ACC112 (cell line): ENCODE data around the gene TNS2.
"Not testable (repeated sequence)": the region's sequence is repeated elsewhere in the genome, so short reads cannot be mapped to it uniquely, and the experiment has no call there.

Experiments
- H2AFZ ChIP-seq: fragments of 200-600 bp; sonication (generic); one replicate; pipeline ENCODE4 v1.6.0; 2017; ENCODE audit warnings: antibody characterized with exemption, low read length; ENCODE audit not compliant: unreplicated experiment
- H3K27ac ChIP-seq: fragments of 200-600 bp; sonication (generic); 2 replicates; pipeline ENCODE4 v1.5.1; 2014; ENCODE audit warnings: low read depth, mild to moderate bottlenecking, antibody characterized with exemption, low read length, moderate library complexity
- H3K27me3 ChIP-seq: fragments of 200-600 bp; sonication (generic); 2 replicates; pipeline ENCODE4 v1.6.1; 2014; ENCODE audit warnings: mild to moderate bottlenecking, antibody characterized with exemption, low read length, moderate library complexity, mixed read lengths; ENCODE audit not compliant: insufficient read depth
- H3K36me3 ChIP-seq: fragments of 200-600 bp; sonication (generic); 2 replicates; pipeline ENCODE4 v1.6.1; 2016; ENCODE audit warnings: mild to moderate bottlenecking, antibody characterized with exemption, low read length, moderate library complexity, mixed read lengths; ENCODE audit not compliant: insufficient read depth
- H3K4me1 ChIP-seq: fragments of 200-600 bp; sonication (generic); one replicate; pipeline ENCODE4 v1.6.1; 2016; ENCODE audit warnings: low read length, mixed read lengths; ENCODE audit not compliant: insufficient read depth, unreplicated experiment, control insufficient read depth
- H3K4me3 ChIP-seq: fragments of 200-600 bp; sonication (generic); 2 replicates; pipeline ENCODE4 v1.5.1; 2014; ENCODE audit warnings: mild to moderate bottlenecking, low read depth, low read length
- H3K79me2 ChIP-seq: fragments of 200-600 bp; sonication (generic); one replicate; pipeline ENCODE4 v1.6.0; 2016; ENCODE audit warnings: low read length; ENCODE audit not compliant: control insufficient read depth, unreplicated experiment, insufficient read depth

The TNS2 gene

DNA sequence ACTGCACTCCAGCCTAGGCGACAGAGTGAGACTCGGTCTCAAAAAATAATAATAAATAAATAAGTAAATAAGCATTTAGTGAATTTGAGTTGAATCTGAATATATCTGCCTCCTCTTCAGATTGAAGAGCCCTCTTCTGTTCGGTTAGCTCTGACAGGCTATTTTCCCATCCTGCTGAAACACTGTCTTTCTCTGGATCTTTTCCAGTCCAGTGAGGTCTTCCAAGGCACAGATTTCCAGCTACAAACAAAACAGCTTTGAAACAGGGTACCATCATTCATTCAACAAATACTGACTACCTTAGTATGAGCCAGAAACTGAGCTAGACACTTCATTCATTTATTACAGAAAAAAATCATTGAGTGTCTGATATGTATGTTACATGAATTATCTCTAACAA lies 36.5 kb downstream of the TNS2 start:
- no peak overlapping the region for H3K4me3 ChIP-seq
- no peaks in the 10 kb centered on the region for H3K79me2 ChIP-seq
- no peaks in the 10 kb centered on the region for H3K4me1 ChIP-seq
- no peak overlapping the region for H2AFZ ChIP-seq
- H3K36me3 ChIP-seq = no peaks in the 10 kb centered on the region
- H3K27me3 ChIP-seq = no peaks in the 10 kb centered on the region
- H3K27ac ChIP-seq = no peak overlapping the region

DNA sequence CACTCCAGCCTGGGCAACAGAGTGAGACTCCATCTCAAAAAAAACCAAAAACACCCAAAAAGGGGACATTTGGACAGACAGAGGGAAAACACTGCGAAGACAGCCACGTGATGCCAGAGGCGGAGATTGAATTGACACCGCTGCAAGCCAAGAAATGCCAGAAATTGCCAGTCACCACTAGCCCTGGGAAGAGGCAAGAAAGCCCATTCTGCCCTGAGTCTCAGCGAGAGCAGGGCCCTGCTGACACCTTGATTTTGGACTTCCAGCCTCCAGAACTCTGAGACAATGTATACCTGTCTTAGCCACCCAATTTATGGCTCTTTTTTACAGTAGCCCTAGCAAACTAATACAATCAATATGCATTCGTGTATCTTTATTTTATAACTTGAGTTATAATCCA lies 40.2 kb downstream of the TNS2 start:
- Histone ChIP-seq H3K79me2 (no peaks in the 10 kb centered on the region), H3K36me3 (no peaks in the 10 kb centered on the region), H3K27ac (no peak overlapping the region), H3K4me1 (peaks cover 8% of the 10 kb centered on the region), H2AFZ (no peak overlapping the region), H3K27me3 (no peaks in the 10 kb centered on the region), H3K4me3 (no peak overlapping the region)

DNA sequence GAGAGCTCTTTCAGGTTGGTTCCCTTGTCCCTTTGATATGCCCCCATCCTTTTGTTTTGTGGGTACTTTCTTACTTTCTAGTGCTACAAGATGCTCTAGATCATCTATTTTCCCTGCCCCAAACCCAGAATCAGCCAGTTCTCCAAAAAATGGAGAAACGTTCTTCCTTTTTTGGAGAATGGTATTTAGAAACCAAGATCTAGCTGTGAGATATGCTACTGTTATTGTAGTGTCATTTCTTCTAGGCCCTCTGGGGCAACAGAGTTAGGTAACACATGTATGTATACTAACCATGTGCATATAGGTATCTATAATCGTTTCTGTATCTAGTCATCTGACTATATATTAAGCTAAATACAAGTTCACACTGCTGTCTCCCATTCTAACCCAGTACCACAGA lies 40.7 kb downstream of the TNS2 start:
- Histone ChIP-seq H3K36me3 (no peaks in the 10 kb centered on the region), H3K27ac (no peak overlapping the region), H3K79me2 (no peaks in the 10 kb centered on the region), H3K4me3 (no peak overlapping the region), H2AFZ (no peak overlapping the region), H3K27me3 (no peaks in the 10 kb centered on the region), H3K4me1 (peaks cover 8% of the 10 kb centered on the region)

DNA sequence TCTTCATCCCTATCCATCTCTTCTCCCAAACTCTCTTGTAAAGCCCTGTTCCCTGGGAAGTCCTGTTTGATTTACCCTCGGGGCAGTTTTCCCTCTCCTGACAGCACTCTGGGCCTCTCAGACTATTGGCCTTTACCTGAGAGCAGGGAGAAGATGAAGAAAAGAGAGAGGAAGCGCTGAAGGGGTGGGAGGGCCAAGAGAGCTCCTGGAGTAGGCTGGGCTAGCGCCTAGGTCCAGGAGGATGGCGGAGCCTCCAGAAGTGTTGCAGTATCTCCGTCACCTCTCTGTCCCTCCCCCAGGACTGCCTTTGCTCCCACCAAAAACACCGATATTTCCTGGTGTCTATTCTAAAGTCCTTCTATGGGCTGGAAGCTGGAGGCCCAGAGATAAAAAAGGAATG lies 41.9 kb downstream of the TNS2 start:
- Histone ChIP-seq H3K27ac (no peak overlapping the region), H3K79me2 (no peaks in the 10 kb centered on the region), H3K4me1 (peaks cover 14% of the 10 kb centered on the region), H2AFZ (no peak overlapping the region), H3K36me3 (no peaks in the 10 kb centered on the region), H3K27me3 (no peaks in the 10 kb centered on the region), H3K4me3 (no peak overlapping the region)

DNA sequence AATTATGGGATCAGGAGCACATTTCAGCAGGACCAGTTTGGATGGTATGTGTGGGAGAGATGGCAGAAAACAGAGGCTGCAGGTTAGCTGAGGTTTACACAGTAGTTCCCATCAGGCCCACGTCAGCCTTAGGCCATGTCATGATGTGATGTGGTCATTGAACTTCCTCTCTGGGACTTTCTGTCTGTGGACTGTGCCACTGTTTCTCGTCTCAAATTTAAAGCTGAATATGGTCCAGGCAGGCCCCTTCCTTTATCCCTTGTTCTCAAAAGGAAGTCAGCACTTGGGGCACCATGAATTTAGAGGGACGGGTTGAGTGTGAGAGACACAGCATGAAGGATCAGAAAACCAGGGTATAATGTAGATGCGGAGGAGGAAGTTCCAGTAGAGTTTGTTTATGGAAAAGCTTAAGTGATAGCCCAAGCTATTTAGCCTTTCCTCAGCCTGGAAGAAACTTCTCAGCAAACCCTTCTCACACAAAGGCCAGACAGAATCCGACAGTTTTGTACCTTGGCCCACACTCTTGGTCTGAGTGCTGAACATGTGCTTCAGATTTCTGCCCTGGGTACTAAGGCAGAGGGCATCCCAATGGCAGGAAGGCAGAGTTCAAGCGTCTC lies 44.0 kb downstream of the TNS2 start:
- Histone ChIP-seq H3K27ac (no peak overlapping the region), H3K36me3 (no peaks in the 10 kb centered on the region), H2AFZ (no peak overlapping the region), H3K4me3 (no peak overlapping the region), H3K79me2 (no peaks in the 10 kb centered on the region), H3K4me1 (peaks cover 14% of the 10 kb centered on the region), H3K27me3 (no peaks in the 10 kb centered on the region)

DNA sequence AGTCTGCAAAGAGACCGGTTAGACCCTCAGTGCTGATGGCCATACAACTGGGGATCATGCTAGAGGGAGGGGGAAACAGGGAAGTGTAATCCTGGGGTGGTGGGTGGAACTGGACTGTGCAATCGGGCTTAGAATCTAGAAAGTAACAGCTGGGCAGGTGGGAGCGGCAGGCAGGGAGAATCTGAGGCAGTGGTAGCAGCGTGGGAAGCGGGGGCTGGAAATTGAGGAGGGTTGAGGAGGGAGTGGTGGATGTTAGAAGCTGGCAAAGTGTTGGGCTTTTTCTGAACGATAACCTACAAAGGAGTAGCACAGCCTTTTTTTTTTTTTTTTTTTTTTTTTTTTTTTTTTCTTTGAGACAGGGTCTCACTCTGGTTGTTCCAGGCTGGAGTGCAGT lies 44.5 kb downstream of the TNS2 start:
- H3K79me2 ChIP-seq = no peaks in the 10 kb centered on the region
- H3K4me3 ChIP-seq = no peak overlapping the region
- H3K4me1 ChIP-seq = peaks cover 17% of the 10 kb centered on the region
- H3K27me3 ChIP-seq = no peaks in the 10 kb centered on the region
- no peaks in the 10 kb centered on the region for H3K36me3 ChIP-seq
- H2AFZ ChIP-seq = no peak overlapping the region
- H3K27ac ChIP-seq = no peak overlapping the region

DNA sequence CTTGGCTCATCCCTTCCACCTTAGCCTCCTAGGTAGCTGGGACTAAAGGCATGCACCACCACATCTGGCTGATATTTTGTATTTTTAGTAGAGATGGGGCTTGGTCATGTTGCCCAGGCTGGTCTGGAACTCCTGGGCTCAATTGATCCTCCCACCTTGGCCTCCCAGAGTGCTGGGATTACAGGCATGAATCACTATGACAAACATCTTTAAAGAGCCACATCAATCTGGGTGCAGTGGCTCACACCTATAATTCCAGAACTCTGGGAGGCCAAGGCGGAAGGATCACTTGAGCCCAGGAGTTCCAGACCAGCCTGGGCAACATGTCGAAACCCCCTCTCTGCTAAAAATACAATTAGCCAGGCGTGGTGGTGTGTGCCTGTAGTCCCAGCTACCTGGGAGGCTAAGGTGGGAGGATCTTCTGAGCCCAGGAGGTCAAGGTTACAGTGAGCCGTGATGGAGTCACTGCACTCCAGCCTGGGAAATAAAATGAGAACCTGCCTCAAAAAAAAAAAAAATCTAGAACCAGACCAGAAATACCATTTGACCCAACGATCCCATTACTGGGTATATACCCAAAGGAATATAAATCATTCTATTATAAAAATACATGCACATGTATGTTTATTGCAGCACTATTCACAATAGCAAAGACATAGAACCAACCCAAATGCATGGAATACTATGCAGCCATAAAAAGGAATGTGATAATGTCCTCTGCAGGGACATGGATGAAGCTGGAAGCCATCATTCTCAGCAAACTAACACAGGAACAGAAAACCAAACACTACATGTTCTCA lies 45.1 kb downstream of the TNS2 start:
- H3K4me1 ChIP-seq = peaks cover 17% of the 10 kb centered on the region
- H3K36me3 ChIP-seq, H3K4me3 ChIP-seq, H3K27me3 ChIP-seq, H3K79me2 ChIP-seq, H3K27ac ChIP-seq, H2AFZ ChIP-seq: not testable (repeated sequence)

DNA sequence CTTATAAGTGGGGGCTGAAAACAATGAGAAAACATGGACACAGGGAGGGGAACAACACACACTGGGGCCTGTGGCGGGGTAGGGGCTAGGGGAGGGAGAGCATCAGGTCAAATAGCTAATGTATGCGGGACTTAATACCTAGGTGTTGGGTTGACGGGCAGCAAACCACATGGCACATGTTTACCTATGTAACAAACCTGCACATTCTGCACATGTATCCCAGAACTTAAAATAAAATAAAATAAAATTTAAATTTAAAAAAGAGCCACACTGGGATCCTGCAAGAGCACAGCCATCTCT lies 45.7 kb downstream of the TNS2 start:
- not testable (repeated sequence) for H3K79me2 ChIP-seq

DNA sequence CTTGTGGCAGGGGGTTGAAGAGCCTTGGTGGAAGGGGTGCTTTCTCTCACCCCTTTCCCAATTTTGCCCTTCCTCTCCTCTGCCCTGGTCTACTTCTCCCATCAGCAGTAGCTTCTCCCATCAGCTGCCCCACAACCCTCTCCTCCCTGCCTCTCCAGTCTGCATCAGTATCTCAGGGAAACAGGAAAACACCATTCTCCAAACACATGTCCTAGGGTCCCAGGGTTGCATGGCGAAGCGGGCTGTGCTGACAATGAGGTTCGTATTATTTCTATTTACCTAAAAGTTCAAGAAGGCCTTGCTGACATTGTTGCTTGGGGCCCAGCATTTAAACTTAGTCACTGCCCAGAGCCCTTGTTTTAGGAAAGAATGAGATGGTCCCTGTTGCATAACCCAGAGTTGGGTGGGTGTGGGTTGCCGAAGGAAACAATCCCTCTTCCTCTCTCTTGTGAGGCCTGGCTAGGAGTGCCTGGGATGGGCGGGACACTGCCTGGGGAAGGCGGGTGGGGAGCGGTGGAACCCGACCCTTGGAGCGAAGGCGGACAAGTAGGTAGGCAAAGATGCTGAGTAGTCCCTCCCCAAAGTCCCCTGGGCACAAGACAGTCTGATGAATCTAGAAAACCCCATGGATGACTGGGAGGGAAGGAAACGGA lies 46.4 kb downstream of the TNS2 start:
- Histone ChIP-seq H2AFZ (peak overlapping the region; percentile 45), H3K27ac (peak overlapping the region; percentile 89), H3K4me1 (peaks cover 17% of the 10 kb centered on the region), H3K36me3 (peaks cover 4% of the 10 kb centered on the region; the same call in 1 of the 2 replicates), H3K27me3 (no peaks in the 10 kb centered on the region), H3K4me3 (peak overlapping the region; percentile 88), H3K79me2 (no peaks in the 10 kb centered on the region)

More for the DNA sequence above, 45.7 kb downstream of the TNS2 start:
- H3K27ac ChIP-seq = peak overlapping the region; percentile 89
- H3K4me1 ChIP-seq = peaks cover 17% of the 10 kb centered on the region
- not testable (repeated sequence) for H2AFZ ChIP-seq, H3K27me3 ChIP-seq, H3K36me3 ChIP-seq, H3K4me3 ChIP-seq

DNA sequence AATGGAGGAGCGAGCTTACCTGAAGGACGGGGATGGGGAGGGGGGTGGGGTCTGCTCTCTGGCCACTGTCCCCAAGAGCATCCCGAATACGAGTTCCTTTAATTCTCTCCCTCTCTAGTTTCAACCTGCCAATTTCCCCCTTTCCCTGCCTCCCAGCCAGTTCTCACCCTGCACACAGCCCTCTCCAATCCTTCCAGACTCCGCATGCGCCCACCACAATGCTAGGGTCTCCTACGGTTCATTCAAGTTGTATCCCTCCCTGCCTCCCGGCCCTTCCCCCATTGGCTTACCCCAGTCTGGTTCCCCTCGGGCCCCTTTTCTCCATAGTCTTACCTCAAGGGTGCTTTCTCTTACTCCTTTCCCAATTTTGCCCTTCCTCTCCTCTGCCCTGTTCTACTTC lies 46.9 kb downstream of the TNS2 start:
- peaks cover 6% of the 10 kb centered on the region; the same call in 1 of the 2 replicates for H3K36me3 ChIP-seq
- H3K79me2 ChIP-seq = no peaks in the 10 kb centered on the region
- H2AFZ ChIP-seq = no peak overlapping the region
- peak overlapping the region; percentile 88 for H3K4me3 ChIP-seq
- peaks cover 17% of the 10 kb centered on the region for H3K4me1 ChIP-seq
- H3K27ac ChIP-seq = peak overlapping the region; percentile 89
- no peaks in the 10 kb centered on the region for H3K27me3 ChIP-seq

DNA sequence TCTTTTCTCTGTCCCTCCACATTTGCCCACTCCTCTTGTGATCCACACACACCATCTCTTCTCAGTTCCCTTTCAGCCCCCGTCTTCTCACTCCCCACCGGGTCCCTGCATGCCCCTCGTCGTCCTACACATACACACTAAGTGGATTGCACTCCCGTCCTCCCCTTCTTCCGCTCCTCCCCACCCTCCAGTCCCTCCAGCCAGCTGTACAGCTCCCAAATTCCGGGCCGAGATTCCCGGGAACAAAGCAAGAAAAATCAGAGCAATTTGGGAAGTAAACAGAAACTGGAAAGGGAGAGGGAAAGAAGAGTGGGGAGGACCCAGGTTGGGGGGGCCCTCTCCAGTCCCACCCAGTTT lies 47.3 kb downstream of the TNS2 start:
- H3K27ac ChIP-seq = peak overlapping the region; percentile 89
- H3K27me3 ChIP-seq = no peaks in the 10 kb centered on the region
- peak overlapping the region; percentile 36 for H2AFZ ChIP-seq

More for the DNA sequence above, 47.3 kb downstream of the TNS2 start:
- H3K4me3 ChIP-seq = peak overlapping the region; percentile 88
- peaks cover 17% of the 10 kb centered on the region for H3K4me1 ChIP-seq
- no peaks in the 10 kb centered on the region for H3K79me2 ChIP-seq
- H3K36me3 ChIP-seq = peaks cover 6% of the 10 kb centered on the region; the same call in 1 of the 2 replicates
